Parathyroid adenoma (tissue), 2 donors: Measurements from ENCODE around the gene MYL12B.
"Not testable (repeated sequence)": the region's sequence is repeated elsewhere in the genome, so short reads cannot be mapped to it uniquely, and the experiment has no call there.

Source experiments
- H2AFZ ChIP-seq: fragments of 300-600 bp; sonication (generic); one replicate; pipeline ENCODE4 v1.7.0; 2017; ENCODE audit warnings: antibody characterized with exemption, mild to moderate bottlenecking
- H3K27ac ChIP-seq: fragments of 300-600 bp; sonication (generic); one replicate; pipeline ENCODE4 v1.7.0; 2017
- H3K27me3 ChIP-seq: fragments of 300-600 bp; sonication (generic); one replicate; pipeline ENCODE4 v1.7.0; 2017; ENCODE audit warnings: low read length; ENCODE audit not compliant: control insufficient read depth, insufficient read depth
- H3K36me3 ChIP-seq: fragments of 300-600 bp; sonication (generic); one replicate; pipeline ENCODE4 v1.7.0; 2017; ENCODE audit warnings: low read length; ENCODE audit not compliant: control insufficient read depth, insufficient read depth
- H3K4me1 ChIP-seq: fragments of 300-600 bp; sonication (generic); one replicate; pipeline ENCODE4 v1.7.0; 2017; ENCODE audit warnings: control low read depth
- H3K4me2 ChIP-seq: fragments of 300-600 bp; sonication (generic); one replicate; pipeline ENCODE4 v1.7.0; 2017; ENCODE audit warnings: low read length
- H3K4me3 ChIP-seq: fragments of 300-600 bp; sonication (generic); one replicate; pipeline ENCODE4 v1.7.0; 2017; ENCODE audit warnings: low read depth, low read length
- H3K79me2 ChIP-seq: fragments of 300-600 bp; sonication (generic); one replicate; pipeline ENCODE4 v1.7.0; 2017; ENCODE audit warnings: control low read depth
- H3K9ac ChIP-seq: fragments of 300-600 bp; sonication (generic); one replicate; pipeline ENCODE4 v1.7.0; 2017; ENCODE audit warnings: mild to moderate bottlenecking
- H3K9me3 ChIP-seq: fragments of 300-600 bp; sonication (generic); one replicate; pipeline ENCODE4 v1.7.0; 2017; ENCODE audit warnings: low read length; ENCODE audit not compliant: control insufficient read depth
- TF ChIP-seq, protein P1 (sequence below): fragments of 300-600 bp; sonication (generic); IDR thresholded peaks from one replicate; pipeline ENCODE4 v1.7.0; 2017; ENCODE audit warnings: antibody characterized with exemption, mild to moderate bottlenecking
- donor health status: primary hyperparathyroidism.

MYL12B gene

GRCh38 chr18:3304832-3305231 is 42.9 kb downstream of the MYL12B start:
- H3K4me1 ChIP-seq, result no peaks in the 10 kb centered on the region
- H3K4me2 ChIP-seq, result no peak overlapping the region
- no peak overlapping the region for H3K27ac ChIP-seq
- no peaks in the 10 kb centered on the region for H3K9me3 ChIP-seq
- no peaks in the 10 kb centered on the region for H3K79me2 ChIP-seq
- H3K36me3 ChIP-seq, result no peaks in the 10 kb centered on the region
- no peak overlapping the region for H3K4me3 ChIP-seq
- no peak overlapping the region for H3K9ac ChIP-seq
- H2AFZ ChIP-seq, result no peak overlapping the region
- TF ChIP-seq, protein P1, sequence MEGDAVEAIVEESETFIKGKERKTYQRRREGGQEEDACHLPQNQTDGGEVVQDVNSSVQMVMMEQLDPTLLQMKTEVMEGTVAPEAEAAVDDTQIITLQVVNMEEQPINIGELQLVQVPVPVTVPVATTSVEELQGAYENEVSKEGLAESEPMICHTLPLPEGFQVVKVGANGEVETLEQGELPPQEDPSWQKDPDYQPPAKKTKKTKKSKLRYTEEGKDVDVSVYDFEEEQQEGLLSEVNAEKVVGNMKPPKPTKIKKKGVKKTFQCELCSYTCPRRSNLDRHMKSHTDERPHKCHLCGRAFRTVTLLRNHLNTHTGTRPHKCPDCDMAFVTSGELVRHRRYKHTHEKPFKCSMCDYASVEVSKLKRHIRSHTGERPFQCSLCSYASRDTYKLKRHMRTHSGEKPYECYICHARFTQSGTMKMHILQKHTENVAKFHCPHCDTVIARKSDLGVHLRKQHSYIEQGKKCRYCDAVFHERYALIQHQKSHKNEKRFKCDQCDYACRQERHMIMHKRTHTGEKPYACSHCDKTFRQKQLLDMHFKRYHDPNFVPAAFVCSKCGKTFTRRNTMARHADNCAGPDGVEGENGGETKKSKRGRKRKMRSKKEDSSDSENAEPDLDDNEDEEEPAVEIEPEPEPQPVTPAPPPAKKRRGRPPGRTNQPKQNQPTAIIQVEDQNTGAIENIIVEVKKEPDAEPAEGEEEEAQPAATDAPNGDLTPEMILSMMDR, result no peak
- H3K27me3 ChIP-seq, result no peaks in the 10 kb centered on the region

DNA sequence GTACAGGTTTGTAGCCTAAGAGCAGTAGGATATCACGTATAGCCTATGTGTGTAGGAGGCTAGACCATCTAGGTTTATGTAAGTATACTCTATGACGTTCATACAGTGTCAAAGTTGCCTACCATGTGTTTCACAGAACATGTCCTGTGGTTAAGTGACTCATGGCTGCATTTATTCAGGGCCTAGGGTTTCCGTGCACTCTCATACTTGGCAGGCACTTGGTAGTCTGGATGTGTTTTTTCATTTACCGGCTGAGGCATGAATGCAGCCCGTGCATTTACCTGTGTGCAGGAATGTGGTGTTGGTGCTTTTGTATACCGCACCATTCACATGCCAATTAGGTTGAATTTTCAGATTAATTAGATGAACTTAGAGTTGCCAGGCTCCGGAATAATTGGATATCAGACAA is 43.4 kb downstream of the MYL12B start:
- Histone ChIP-seq H3K79me2 (no peaks in the 10 kb centered on the region), H3K36me3 (no peaks in the 10 kb centered on the region), H3K9me3 (no peaks in the 10 kb centered on the region), H3K4me3 (no peak overlapping the region), H3K4me2 (no peak overlapping the region), H3K27ac (no peak overlapping the region), H3K4me1 (no peaks in the 10 kb centered on the region), H3K9ac (no peak overlapping the region), H2AFZ (no peak overlapping the region), H3K27me3 (no peaks in the 10 kb centered on the region)
- TF ChIP-seq, protein P1, result no peak

DNA sequence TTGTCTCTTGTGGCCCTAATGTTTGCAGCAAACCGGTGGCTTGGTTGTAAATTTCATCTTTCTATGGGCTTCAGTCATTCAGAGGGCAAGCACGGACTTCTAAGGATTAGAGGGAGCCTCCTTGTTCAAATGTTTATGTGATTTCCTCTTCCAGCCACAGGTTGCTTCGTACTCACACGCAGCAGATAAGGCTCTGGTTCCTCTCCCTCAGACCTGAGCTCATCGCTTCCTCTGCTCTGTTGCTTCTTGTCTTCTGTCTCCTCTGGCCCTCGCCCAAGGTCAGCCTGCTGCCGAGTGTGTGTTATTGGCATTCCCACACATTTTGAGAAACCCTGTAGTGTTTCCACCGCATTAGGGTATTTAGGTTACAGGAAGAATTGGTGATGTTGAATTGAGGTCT is 44.0 kb downstream of the MYL12B start:
- Histone ChIP-seq H3K79me2 (no peaks in the 10 kb centered on the region), H3K9me3 (no peaks in the 10 kb centered on the region), H3K27me3 (no peaks in the 10 kb centered on the region), H3K4me1 (no peaks in the 10 kb centered on the region), H3K27ac (no peak overlapping the region), H3K4me3 (no peak overlapping the region), H3K36me3 (no peaks in the 10 kb centered on the region), H3K4me2 (no peak overlapping the region), H3K9ac (no peak overlapping the region), H2AFZ (no peak overlapping the region)
- TF ChIP-seq, protein P1, result no peak

GRCh38 chr18:3306391-3306790 is 44.5 kb downstream of the MYL12B start:
- Histone ChIP-seq H2AFZ (no peak overlapping the region), H3K4me1 (no peaks in the 10 kb centered on the region), H3K79me2 (no peaks in the 10 kb centered on the region), H3K9ac (no peak overlapping the region), H3K27me3 (no peaks in the 10 kb centered on the region), H3K4me3 (no peak overlapping the region), H3K27ac (no peak overlapping the region), H3K9me3 (no peaks in the 10 kb centered on the region), H3K4me2 (no peak overlapping the region), H3K36me3 (no peaks in the 10 kb centered on the region)
- TF ChIP-seq, protein P1, result no peak

- no peak overlapping the region for H3K9ac ChIP-seq
- H3K4me1 ChIP-seq, result no peaks in the 10 kb centered on the region
- H3K79me2 ChIP-seq, result no peaks in the 10 kb centered on the region
- TF ChIP-seq, protein P1, result no peak
- H2AFZ ChIP-seq, result no peak overlapping the region
- no peak overlapping the region for H3K4me2 ChIP-seq
- H3K27ac ChIP-seq, result no peak overlapping the region
- H3K4me3 ChIP-seq, result no peak overlapping the region
- H3K36me3 ChIP-seq, result no peaks in the 10 kb centered on the region
- H3K9me3 ChIP-seq, result no peaks in the 10 kb centered on the region
- H3K27me3 ChIP-seq, result no peaks in the 10 kb centered on the region
Observed at GRCh38 chr18:3313685-3314084, 51.8 kb downstream of the MYL12B start.

DNA sequence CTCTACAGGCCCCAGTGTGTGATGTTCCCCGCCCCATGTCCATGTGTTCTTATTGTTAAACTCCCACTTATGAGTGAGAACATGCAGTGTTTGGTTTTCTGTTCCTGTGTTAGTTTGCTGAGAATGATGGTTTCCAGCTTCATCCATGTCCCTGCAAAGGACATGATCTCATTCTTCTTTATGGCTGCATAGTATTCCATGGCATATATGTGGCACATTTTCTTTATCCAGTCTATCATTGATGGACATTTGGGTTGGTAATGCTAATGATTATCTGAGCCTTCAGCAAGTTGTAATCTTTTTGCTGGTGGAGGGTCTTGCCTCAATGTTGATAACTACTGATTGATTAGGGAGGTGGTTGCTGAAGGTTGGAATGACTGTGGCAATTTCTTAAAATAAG is 53.4 kb downstream of the MYL12B start:
- not testable (repeated sequence) for H3K36me3 ChIP-seq, H3K9me3 ChIP-seq, H3K9ac ChIP-seq, H3K4me2 ChIP-seq, H3K27ac ChIP-seq, H3K4me1 ChIP-seq, H3K4me3 ChIP-seq, H2AFZ ChIP-seq, H3K79me2 ChIP-seq, H3K27me3 ChIP-seq
